Measurements from ENCODE around the gene MAPKAPK5.

DNA sequence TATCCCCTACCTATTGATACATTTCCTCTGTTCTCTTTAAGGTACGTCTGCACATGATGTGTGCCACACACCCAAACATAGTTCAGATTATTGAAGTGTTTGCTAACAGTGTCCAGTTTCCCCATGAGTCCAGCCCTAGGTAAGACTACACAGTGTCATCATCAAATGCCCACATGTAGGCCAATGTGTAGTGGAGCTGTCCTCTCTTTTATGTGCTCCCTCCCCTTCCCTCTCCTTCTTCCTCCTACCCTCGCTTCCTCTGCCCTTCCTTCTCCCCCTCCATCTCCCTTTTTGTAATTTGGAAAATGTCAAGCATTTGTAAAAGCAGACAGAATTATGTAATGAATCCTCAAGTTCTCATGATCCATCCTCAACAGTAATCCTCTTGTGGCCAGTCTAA lies 25.5 kb downstream of the MAPKAPK5 start:
- no peak for TF ChIP-seq EZH2phosphoT487 (IDR thresholded peaks at IDR 0.05; ENCODE audit: borderline replicate concordance)
- TF ChIP-seq, protein P1, sequence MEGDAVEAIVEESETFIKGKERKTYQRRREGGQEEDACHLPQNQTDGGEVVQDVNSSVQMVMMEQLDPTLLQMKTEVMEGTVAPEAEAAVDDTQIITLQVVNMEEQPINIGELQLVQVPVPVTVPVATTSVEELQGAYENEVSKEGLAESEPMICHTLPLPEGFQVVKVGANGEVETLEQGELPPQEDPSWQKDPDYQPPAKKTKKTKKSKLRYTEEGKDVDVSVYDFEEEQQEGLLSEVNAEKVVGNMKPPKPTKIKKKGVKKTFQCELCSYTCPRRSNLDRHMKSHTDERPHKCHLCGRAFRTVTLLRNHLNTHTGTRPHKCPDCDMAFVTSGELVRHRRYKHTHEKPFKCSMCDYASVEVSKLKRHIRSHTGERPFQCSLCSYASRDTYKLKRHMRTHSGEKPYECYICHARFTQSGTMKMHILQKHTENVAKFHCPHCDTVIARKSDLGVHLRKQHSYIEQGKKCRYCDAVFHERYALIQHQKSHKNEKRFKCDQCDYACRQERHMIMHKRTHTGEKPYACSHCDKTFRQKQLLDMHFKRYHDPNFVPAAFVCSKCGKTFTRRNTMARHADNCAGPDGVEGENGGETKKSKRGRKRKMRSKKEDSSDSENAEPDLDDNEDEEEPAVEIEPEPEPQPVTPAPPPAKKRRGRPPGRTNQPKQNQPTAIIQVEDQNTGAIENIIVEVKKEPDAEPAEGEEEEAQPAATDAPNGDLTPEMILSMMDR (conservative IDR thresholded peaks at IDR 0.05; ENCODE audit: low read length), result no peak

Data from Loucy (cell line).